SK-N-SH (cell line): ENCODE results near the gene ST6GALNAC1. TPM values are rescaled to one million over a fixed set of nuclear protein-coding genes. Genes with fewer than 3 reads are reported as not detected.
"Not testable (repeated sequence)": the region's sequence is repeated elsewhere in the genome, so short reads cannot be mapped to it uniquely, and the experiment has no call there.

ENCODE experiments used
- CTCF ChIA-PET: fragments of 300-600, 350-600 bp; formaldehyde crosslinking; extraction: SDS; loops from one replicate; lab custom pipeline; 2021; lab: Yijun Ruan, JAX
- POLR2A ChIA-PET: fragments of 350-600 bp; sonication (Branson Sonifier 250); formaldehyde crosslinking; extraction: SDS; loops from one replicate; lab custom pipeline; 2020; ENCODE audit warnings: antibody characterized with exemption, inconsistent platforms; lab: Yijun Ruan, JAX
- DNase-seq: peaks from one replicate; pipeline ENCODE4 v3.0.0; 2012
- H2AFZ ChIP-seq: fragments of 200-600 bp; sonication (generic); 2 replicates; pipeline ENCODE4 v1.8.1; 2016; ENCODE audit warnings: antibody characterized with exemption, mild to moderate bottlenecking, low read depth
- H3F3A ChIP-seq: fragments of 200-600 bp; sonication (generic); replicated peaks from 2 replicates; pipeline ENCODE3; 2016; ENCODE audit warnings: antibody characterized with exemption, mild to moderate bottlenecking; ENCODE audit not compliant: insufficient read depth
- H3K27ac ChIP-seq, 2 experiments: fragments of 200-500 bp in 1 of 2; fragments of 200-600 bp in 1 of 2; sonication (Bioruptor generic) in 1 of 2; sonication (generic), shearing (Covaris generic) in 1 of 2; 2 replicates each; pipeline versions ENCODE4 v1.5.1 to v1.6.1; 2014 to 2016; ENCODE audit warnings: low read depth in 2 of 2, inconsistent platforms in 1 of 2, low read length in 1 of 2, mild to moderate bottlenecking in 1 of 2, mixed read lengths in 1 of 2
- H3K27me3 ChIP-seq: fragments of 200-600 bp; sonication (generic), shearing (Covaris generic); 2 replicates; pipeline ENCODE4 v1.6.1; 2016; ENCODE audit warnings: mixed run types; ENCODE audit not compliant: insufficient read depth
- H3K36me3 ChIP-seq, 2 experiments: fragments of 200-500 bp in 1 of 2; fragments of 200-600 bp in 1 of 2; sonication (Bioruptor generic) in 1 of 2; sonication (generic) in 1 of 2; replicated peaks in 1 of 2; 2 replicates each; pipeline versions ENCODE3 to v1.5.1; 2014 to 2016; ENCODE audit warnings: low read length in 1 of 2, mild to moderate bottlenecking in 1 of 2; ENCODE audit not compliant: insufficient read depth in 2 of 2, control insufficient read depth in 1 of 2
- H3K4me1 ChIP-seq, 2 experiments: fragments of 200-500 bp in 1 of 2; fragments of 200-600 bp in 1 of 2; sonication (Bioruptor generic) in 1 of 2; sonication (generic), shearing (Covaris generic) in 1 of 2; 2 replicates each; pipeline versions ENCODE4 v1.5.1 to v1.6.1; 2014 to 2016; ENCODE audit warnings: low read depth in 1 of 2, low read length in 1 of 2, mixed run types in 1 of 2; ENCODE audit not compliant: insufficient read depth in 2 of 2, control insufficient read depth in 1 of 2
- H3K4me2 ChIP-seq: fragments of 200-600 bp; sonication (generic), shearing (Covaris generic); 2 replicates; pipeline ENCODE4 v1.6.1; 2017; ENCODE audit warnings: mixed run types
- H3K4me3 ChIP-seq, 2 experiments: fragments of 200-500 bp in 1 of 2; fragments of 200-600 bp in 1 of 2; sonication (Bioruptor generic) in 1 of 2; sonication (generic), shearing (Covaris generic) in 1 of 2; 2 replicates each; pipeline versions ENCODE4 v1.5.1 to v1.8.1; 2014 to 2016; ENCODE audit warnings: low read depth in 2 of 2, inconsistent platforms in 1 of 2, low read length in 1 of 2, mild to moderate bottlenecking in 1 of 2, mixed read lengths in 1 of 2, moderate library complexity in 1 of 2
- H3K79me2 ChIP-seq: fragments of 200-600 bp; sonication (generic); 2 replicates; pipeline ENCODE4 v1.8.1; 2017; ENCODE audit warnings: mild to moderate bottlenecking; ENCODE audit not compliant: insufficient read depth
- H3K9ac ChIP-seq: fragments of 200-600 bp; sonication (generic); 2 replicates; pipeline ENCODE4 v1.6.1; 2017; ENCODE audit warnings: mixed run types
- H3K9me2 ChIP-seq: fragments of 200-600 bp; sonication (generic); 2 replicates; pipeline ENCODE4 v1.6.1; 2017; ENCODE audit warnings: mixed run types
- H3K9me3 ChIP-seq: fragments of 200-600 bp; sonication (generic); 2 replicates; pipeline ENCODE4 v1.6.1; 2017; ENCODE audit warnings: mixed run types, mild to moderate bottlenecking, moderate library complexity
- H4K20me1 ChIP-seq: fragments of 200-600 bp; sonication (generic); 2 replicates; pipeline ENCODE4 v1.6.1; 2017; ENCODE audit warnings: mild to moderate bottlenecking, mixed run types; ENCODE audit not compliant: insufficient read depth
- CHD2 ChIP-seq: fragments of 150-350 bp; IDR thresholded peaks from 2 replicates; pipeline ENCODE4 v1.6.1; 2018; ENCODE audit warnings: low read length; ENCODE audit not compliant: partially characterized antibody
- ELF1 ChIP-seq: IDR thresholded peaks from 2 replicates; pipeline ENCODE4 v1.4.0; 2012
- FOXM1 ChIP-seq: IDR thresholded peaks from 2 replicates; pipeline ENCODE4 v1.4.0; 2012; ENCODE audit warnings: low read depth, mild to moderate bottlenecking
- GABPA ChIP-seq: IDR thresholded peaks from 2 replicates; pipeline ENCODE4 v1.4.0; 2012; ENCODE audit warnings: low read depth, mild to moderate bottlenecking
- MEF2A ChIP-seq: IDR thresholded peaks from 2 replicates; pipeline ENCODE4 v1.4.0; 2012; ENCODE audit warnings: low read depth, borderline replicate concordance
- POLR2AphosphoS5 ChIP-seq: IDR thresholded peaks from 2 replicates; pipeline ENCODE4 v1.6.1; 2012; ENCODE audit warnings: low read depth, low read length
- REST ChIP-seq: IDR thresholded peaks from 2 replicates; pipeline ENCODE4 v1.6.1; 2012; ENCODE audit warnings: mild to moderate bottlenecking, low read depth, low read length, moderate library complexity
- RFX5 ChIP-seq: IDR thresholded peaks from 2 replicates; pipeline ENCODE4 v1.6.1; 2012; ENCODE audit warnings: mild to moderate bottlenecking, improper control_type of control experiment, low read length
- SIN3A ChIP-seq: IDR thresholded peaks from 2 replicates; pipeline ENCODE4 v1.6.1; 2012; ENCODE audit warnings: low read depth, mild to moderate bottlenecking, low read length, moderate library complexity, borderline replicate concordance
- TEAD4 ChIP-seq: IDR thresholded peaks from 2 replicates; pipeline ENCODE4 v1.4.0; 2012; ENCODE audit warnings: mild to moderate bottlenecking, borderline replicate concordance; ENCODE audit not compliant: insufficient read depth
- USF2 ChIP-seq: fragments of 150-350 bp; IDR thresholded peaks from 2 replicates; pipeline ENCODE4 v1.6.1; 2017; ENCODE audit warnings: antibody characterized with exemption, low read length, low read depth, borderline replicate concordance
- YY1 ChIP-seq: IDR thresholded peaks from 2 replicates; pipeline ENCODE4 v1.4.0; 2012; ENCODE audit warnings: low read depth, mild to moderate bottlenecking
- ZBTB33 ChIP-seq: IDR thresholded peaks from 2 replicates; pipeline ENCODE4 v1.4.0; 2012; ENCODE audit warnings: low read depth, borderline replicate concordance
- WGBS: methylation state at CpG from one replicate; pipeline ENCODE4 v1.1.6; 2017; ENCODE audit warnings: low lambda C conversion rate; 5-methylcytosine and 5-hydroxymethylcytosine counted together
- polyA plus RNA-seq, 3 experiments: library from polyadenylated mRNA; depleted of rRNA; stranded (reverse); fragments of >200 nt; gene quantifications; 2 replicates each; pipeline ENCODE4 v1.2.3, GENCODE V29; 2012
- TF ChIP-seq, protein P1 (sequence below): IDR thresholded peaks from 2 replicates; pipeline ENCODE4; 2012

Gene ST6GALNAC1
- polyA plus RNA-seq, 1 of the 3 experiments (the other 2 are of a cell fraction), result not detected

GRCh38 chr17:76612465-76612864 lies 31.1 kb downstream of the ST6GALNAC1 start (continued):
- no peak for TF ChIP-seq REST
- no peak for TF ChIP-seq SIN3A
- TF ChIP-seq YY1, result no peak
- TF ChIP-seq, protein P1, sequence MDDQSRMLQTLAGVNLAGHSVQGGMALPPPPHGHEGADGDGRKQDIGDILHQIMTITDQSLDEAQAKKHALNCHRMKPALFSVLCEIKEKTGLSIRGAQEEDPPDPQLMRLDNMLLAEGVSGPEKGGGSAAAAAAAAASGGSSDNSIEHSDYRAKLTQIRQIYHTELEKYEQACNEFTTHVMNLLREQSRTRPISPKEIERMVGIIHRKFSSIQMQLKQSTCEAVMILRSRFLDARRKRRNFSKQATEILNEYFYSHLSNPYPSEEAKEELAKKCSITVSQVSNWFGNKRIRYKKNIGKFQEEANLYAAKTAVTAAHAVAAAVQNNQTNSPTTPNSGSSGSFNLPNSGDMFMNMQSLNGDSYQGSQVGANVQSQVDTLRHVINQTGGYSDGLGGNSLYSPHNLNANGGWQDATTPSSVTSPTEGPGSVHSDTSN, result no peak
- no peak for TF ChIP-seq GABPA
- no peak for TF ChIP-seq MEF2A

- Histone ChIP-seq H3K4me2 (no peak overlapping the region), H3K9me2 (no peaks in the 10 kb centered on the region), H3K9me3 (no peaks in the 10 kb centered on the region)
- TF ChIP-seq POLR2AphosphoS5, result no peak
- no peak for TF ChIP-seq ELF1
- no peak for TF ChIP-seq RFX5
- no peak for TF ChIP-seq FOXM1
- no peak for TF ChIP-seq ZBTB33
- TF ChIP-seq CHD2, result no peak
- TF ChIP-seq USF2, result no peak
- no peak for TF ChIP-seq TEAD4
- TF ChIP-seq, all 33 proteins: peak for 0
- Histone ChIP-seq H4K20me1 (no peaks in the 10 kb centered on the region), H3K9ac (no peak overlapping the region), H3F3A (no peaks in the 10 kb centered on the region), H3K79me2 (no peaks in the 10 kb centered on the region), H3K36me3 (no peaks in the 10 kb centered on the region), H3K4me3 (no peak overlapping the region), H3K27me3 (no peaks in the 10 kb centered on the region; the same call in 1 of the 2 replicates), H2AFZ (no peak overlapping the region), H3K4me1 (no peaks in the 10 kb centered on the region), H3K27ac (no peak overlapping the region)
- ChIA-PET CTCF (interaction anchor here (0.8 to 5.7 kb wide), 9 partner anchors 10 to 89 kb away, joined by 3 to 82 read pairs (median 4); partner anchors contain the start of gene ST6GALNAC2), POLR2A (interaction anchor here (0.8 to 1.1 kb wide), 2 partner anchors 11 to 13 kb away, joined by 3 read pairs; no protein-coding TSS in a partner anchor)
- 82% methylated on average over 4 of the region's 4 CpGs for WGBS
- no peak for DNase-seq
Measured at GRCh38 chr17:76611758-76612157, 31.8 kb downstream of the ST6GALNAC1 start.

DNA sequence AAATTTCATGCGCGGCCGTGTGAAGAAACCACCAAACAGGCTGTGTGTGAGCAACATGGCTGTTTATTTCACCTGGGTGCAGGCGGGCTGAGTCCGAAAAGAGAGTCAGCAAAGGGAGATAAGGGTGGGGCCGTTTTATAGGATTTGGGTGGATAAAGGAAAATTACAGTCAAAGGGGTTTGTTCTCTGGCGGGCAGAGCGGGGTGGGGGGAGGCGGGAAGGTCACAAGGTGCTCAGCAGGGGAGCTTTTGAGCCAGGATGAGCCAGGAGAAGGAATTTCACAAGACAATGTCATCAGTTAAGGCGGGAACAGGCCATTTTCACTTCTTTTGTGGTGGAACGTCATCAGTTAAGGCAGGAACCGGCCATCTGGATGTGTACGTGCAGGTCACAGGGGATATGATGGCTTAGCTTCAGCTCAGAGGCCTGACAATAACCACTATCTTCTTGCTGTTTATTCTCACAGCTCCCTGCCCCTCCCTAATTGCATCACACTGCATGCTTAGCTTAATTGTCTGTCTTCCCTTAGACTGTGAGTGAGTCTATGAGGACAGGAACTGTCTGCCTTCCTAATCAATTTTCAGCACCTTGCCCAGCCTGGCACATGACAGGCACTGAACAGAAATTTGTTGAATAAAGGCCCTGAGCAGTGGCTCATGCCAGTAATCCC lies 32.3 kb downstream of the ST6GALNAC1 start:
- H3K27me3 ChIP-seq, H3K9me3 ChIP-seq, H3K9ac ChIP-seq, H3K36me3 ChIP-seq, H3F3A ChIP-seq, H3K9me2 ChIP-seq, H3K4me3 ChIP-seq, POLR2A ChIA-PET, H3K4me1 ChIP-seq, H2AFZ ChIP-seq, H3K79me2 ChIP-seq, H3K4me2 ChIP-seq, DNase-seq, H4K20me1 ChIP-seq, H3K27ac ChIP-seq: not testable (repeated sequence)
- WGBS, result 65% methylated on average over 13 of the region's 13 CpGs
- CTCF ChIA-PET, result interaction anchor here (0.8 to 5.7 kb wide), 7 partner anchors 10 to 88 kb away, joined by 3 to 82 read pairs (median 4); partner anchors contain the start of gene ST6GALNAC2
